HG02885 (cell line): ENCODE measurements around the gene IL4I1.

Experiments
- ATAC-seq: cut with Tn5 transposase; IDR thresholded peaks from one replicate; pipeline ENCODE4 v1.9.1; 2021; ENCODE audit warnings: mild to moderate bottlenecking; ENCODE audit not compliant: unreplicated experiment, poor library complexity

The IL4I1 gene

DNA sequence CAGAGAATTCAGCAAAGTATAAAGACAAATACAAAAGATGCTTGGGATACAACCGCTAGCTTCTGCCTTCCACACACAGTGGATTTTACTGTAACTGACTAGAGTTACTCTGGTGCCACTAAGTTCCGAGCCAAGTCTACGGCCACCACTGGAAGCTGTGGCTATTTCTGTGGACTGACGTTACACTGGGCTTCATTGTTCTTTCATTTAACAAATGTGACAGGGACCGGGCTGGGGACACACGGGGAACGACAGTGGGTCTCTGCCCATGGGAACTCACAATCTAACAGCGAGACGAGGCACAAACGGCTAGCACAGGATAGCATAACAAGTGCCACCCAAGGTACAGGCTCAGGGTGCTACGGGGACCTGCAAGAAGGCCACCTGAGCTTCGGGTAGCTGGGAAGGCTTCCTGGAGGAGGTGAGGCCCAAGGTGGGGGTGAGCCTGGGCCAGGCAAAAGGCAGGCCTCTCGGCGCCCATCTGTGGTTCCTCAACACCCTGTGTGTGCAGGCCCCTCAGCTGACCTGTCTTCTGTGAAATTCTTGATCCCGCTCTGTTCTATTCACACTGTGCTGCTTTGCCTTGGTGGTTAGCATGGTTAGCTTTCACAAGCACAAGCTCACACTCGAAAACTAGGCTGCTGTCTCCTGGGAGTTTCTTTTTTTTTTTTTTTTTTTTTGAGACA, 10.3 kb upstream of the IL4I1 start:
- no peak for ATAC-seq

GRCh38 chr19:49904136-49904535, 7.4 kb upstream of the IL4I1 start:
- ATAC-seq = no peak

- ATAC-seq = no peak
These were observed 955 bp downstream of the IL4I1 start for GRCh38 chr19:49895566-49896297.

DNA sequence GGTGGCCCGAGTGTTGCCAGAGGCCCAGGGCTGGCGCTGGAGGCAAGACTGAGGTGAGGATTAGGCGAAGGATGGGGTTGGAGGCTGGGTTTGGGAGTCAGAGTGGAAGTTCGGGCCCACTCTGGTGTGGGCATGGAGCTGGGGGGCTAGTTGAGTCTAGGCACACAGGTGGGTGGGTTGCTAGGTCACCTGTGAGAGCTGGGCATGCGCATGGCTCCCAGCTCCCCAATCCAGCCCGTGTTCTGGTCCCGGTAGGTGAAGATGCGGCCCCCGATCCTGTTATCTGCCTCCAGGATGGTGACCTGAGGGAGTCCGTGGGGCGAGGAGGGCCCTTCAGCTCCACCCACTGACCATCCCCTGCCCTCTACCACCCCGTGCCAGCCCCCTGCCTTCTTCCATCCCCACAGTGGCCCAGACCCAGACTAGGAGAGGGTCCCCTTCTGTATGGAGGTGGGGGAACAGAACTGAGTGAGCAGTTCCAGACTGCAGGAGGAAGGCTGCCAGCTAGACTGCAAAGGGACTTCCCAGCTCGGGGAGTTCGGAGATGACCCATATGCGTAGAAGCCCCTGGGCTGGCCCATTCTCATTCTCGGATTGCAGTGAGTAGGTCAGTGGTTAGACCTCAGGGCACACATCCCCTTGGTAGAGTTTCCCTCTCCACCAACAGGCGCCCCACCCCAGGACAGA, 1.7 kb downstream of the IL4I1 start:
- ATAC-seq = no peak

DNA sequence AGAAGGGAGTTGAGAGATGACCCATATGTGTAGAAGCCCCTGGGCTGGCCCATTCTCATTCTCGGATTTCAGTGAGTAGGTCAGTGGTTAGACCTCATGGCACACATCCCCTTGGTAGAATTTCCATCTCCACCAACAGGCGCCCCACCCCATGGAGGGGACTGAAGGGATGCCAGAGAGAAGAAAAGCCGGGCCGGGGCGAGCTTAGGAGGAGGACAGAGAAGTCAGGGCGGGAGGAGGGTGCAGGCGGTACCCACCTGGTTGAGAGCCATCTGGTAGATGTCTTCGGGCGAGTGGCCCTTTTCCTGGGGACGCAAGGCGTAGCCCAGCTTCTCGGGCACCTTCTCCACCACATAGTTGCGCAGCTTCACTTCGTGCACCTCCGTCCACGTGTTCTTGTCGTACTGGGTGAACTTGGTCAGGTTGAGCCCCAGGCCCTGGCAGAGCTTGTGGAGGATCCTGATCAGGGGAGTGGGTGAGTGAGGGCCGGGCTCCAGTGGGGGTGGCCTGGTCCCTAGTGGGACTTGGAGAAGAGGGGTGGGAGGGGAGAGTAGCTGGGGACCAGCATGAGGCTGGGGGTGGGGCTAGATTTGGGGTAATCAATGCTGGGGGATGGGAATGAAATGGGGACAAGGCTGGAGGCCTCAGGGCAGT, 2.5 kb downstream of the IL4I1 start:
- ATAC-seq = no peak

GRCh38 chr19:49892716-49893115, 4.0 kb downstream of the IL4I1 start:
- ATAC-seq = no peak

- no peak for ATAC-seq
These were observed 5.3 kb downstream of the IL4I1 start for GRCh38 chr19:49891393-49891792.

GRCh38 chr19:49890349-49891311, 6.1 kb downstream of the IL4I1 start:
- ATAC-seq = no peak

DNA sequence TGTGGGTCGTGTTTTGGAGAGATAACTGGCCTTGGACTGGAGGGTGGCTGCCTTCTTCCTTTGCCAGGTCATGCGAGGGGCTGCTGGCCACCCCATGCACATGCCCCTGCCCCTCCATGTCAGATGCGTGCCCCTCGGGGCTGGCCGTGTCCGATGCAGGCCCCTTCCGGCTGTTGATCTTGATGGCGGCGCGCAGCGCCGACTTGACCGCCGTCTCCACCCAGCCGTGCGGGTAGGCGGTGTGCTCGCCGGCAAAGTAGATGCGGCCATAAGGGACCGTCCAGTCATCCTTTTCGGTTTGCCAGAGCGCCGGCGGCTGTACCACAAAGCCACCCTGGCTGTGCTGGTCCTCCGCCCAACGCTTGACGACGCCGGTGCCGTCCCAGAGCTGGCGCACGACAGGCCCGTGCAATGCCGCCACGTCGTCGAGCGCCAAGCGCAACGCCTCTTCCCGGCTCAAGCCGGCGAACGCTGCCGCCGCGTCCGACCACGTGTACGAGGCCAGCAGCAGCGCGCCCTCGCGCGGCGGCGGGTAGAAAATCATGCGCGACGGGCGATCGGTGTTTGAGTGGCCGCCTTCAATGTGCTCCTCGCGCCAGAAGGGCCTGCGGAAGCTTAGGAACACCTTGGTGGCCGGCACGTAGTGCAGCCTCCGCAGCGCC, 6.9 kb downstream of the IL4I1 start:
- ATAC-seq = no peak

- no peak for ATAC-seq
These were observed 7.5 kb downstream of the IL4I1 start for GRCh38 chr19:49889038-49889686.

GRCh38 chr19:49888510-49888824, 8.2 kb downstream of the IL4I1 start:
- no peak for ATAC-seq

- ATAC-seq = no peak
These were observed 8.8 kb downstream of the IL4I1 start for GRCh38 chr19:49887665-49888509.

- no peak for ATAC-seq
These were observed 9.5 kb downstream of the IL4I1 start for GRCh38 chr19:49887037-49887664.

GRCh38 chr19:49884760-49885159, 11.9 kb downstream of the IL4I1 start:
- ATAC-seq = no peak

DNA sequence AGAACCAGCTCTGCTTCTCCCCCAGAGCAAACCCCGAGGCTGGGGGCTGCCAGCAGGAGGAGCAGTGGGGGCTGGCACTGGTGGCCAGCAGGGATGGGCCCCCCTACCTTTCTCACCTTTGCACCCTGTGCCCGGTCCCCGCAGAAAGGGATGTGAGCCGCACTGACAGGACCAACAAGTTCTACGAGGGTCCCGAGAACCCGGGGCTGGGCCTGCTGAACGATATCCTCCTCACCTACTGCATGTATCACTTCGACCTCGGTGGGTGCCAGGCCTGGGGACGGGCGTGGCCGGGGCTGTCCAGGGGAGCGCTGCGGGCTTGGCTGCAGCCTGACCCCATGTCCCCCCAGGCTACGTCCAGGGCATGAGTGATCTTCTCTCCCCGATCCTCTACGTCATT, 12.6 kb downstream of the IL4I1 start:
- no peak for ATAC-seq

DNA sequence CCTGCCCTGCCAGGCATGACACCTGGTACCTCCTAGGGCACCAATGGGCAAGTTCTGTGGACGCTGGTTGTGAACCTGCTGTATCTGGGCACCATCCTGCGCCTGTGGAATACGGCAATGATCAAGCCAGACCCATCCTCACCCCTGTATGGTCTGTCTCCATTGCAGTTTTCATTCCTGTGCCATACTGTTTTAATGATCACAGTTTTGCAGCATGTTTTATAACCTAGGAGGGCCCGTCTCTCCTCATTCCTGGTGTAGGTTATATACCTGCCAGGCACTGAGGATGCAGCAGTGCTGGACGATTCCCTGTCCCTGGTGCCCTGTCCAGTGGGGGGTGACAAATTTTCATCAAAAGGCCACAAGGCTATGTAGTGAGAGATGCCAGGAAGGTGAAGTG, 13.6 kb downstream of the IL4I1 start:
- no peak for ATAC-seq

DNA sequence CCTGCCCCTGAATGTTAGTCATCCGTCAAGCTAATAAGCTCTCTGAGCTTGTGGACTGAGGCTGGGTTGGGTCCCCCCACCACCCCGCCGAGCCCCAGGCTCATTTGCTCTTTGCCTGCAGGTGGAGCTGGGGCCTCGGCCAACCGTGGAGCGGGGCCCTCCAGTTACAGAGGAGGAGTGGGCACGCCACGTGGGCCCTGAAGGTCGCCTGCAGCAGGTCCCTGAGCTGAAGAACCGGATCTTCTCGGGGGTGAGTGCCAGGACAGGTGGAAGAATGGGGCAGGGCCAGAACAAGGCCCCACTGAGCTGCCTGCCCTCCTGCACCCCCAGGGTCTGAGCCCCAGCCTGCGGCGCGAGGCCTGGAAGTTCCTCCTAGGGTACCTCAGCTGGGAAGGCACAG, 14.0 kb downstream of the IL4I1 start:
- no peak for ATAC-seq
